K562 (cell line): ENCODE results near the gene CASP6. TPM values are rescaled to one million over a fixed set of nuclear protein-coding genes. Genes with fewer than 3 reads are reported as not detected.

ENCODE experiments used
- ATAC-seq: fragments of 200-7000 bp; cut with Tn5 transposase; 3 replicates; pipeline ENCODE4 v1.9.1; 2020; ENCODE audit warnings: moderate library complexity
- BruUV-seq: library from RNA; stranded (reverse); fragments of 400-500 nt; replicated peaks from 2 replicates; lab custom pipeline; 2021; lab: Mats Ljungman, UMichigan
- CTCF ChIA-PET: fragments of 300-600 bp; formaldehyde crosslinking; extraction: SDS; loops from one replicate; lab custom pipeline; 2021; ENCODE audit warnings: low intra/inter-chr PET ratio; lab: Yijun Ruan, JAX
- POLR2A ChIA-PET: fragments of 300-600, 350-650 bp; sonication (Branson Sonifier 250); formaldehyde crosslinking; extraction: SDS; loops from one replicate; lab custom pipeline; 2021; ENCODE audit warnings: antibody characterized with exemption, inconsistent platforms; lab: Yijun Ruan, JAX
- DNase-seq, 4 experiments: peaks; one replicate each; pipeline versions ENCODE4 v3.0.0 to v3.0.0-alpha.2; 2011 to 2018; ENCODE audit warnings: low spot score in 3 of 4, mixed read lengths in 3 of 4; ENCODE audit errors: extremely low read depth in 1 of 4
- FAIRE-seq: peaks from 2 replicates; lab custom pipeline; 2011; peaks lifted over from hg19 to GRCh38; lab: Jason Lieb, UNC
- H2AFZ ChIP-seq: 2 replicates; pipeline ENCODE4 v1.6.0; 2011; ENCODE audit warnings: low read depth, low read length, control low read depth, inconsistent platforms
- H3K27ac ChIP-seq: fragments of 200-600 bp; 3 replicates; pipeline ENCODE4 v1.8.0; 2011; ENCODE audit warnings: low read depth, mild to moderate bottlenecking, control low read depth, inconsistent platforms, low read length, moderate library complexity, mixed read lengths; ENCODE audit errors: extremely low read depth
- H3K27me3 ChIP-seq, 2 experiments: fragments of 300-600 bp in 1 of 2; 2 replicates in 1 of 2; 3 replicates in 1 of 2; pipeline versions ENCODE4 v1.6.0 to v1.8.0; 2011; ENCODE audit warnings: inconsistent platforms in 2 of 2, low read length in 2 of 2, mild to moderate bottlenecking in 1 of 2, mixed read lengths in 1 of 2, moderate library complexity in 1 of 2; ENCODE audit not compliant: control insufficient read depth in 2 of 2, insufficient read depth in 2 of 2
- H3K36me3 ChIP-seq: fragments of 300-600 bp; 3 replicates; pipeline ENCODE4 v1.8.0; 2011; ENCODE audit warnings: mild to moderate bottlenecking, low read length, inconsistent platforms; ENCODE audit not compliant: control insufficient read depth, insufficient read depth
- H3K4me1 ChIP-seq, 2 experiments: fragments of 200-600 bp in 1 of 2; replicated peaks in 1 of 2; 2 replicates in 1 of 2; 3 replicates in 1 of 2; pipeline versions ENCODE4 v1.5.1 to v1.8.0; 2011; ENCODE audit warnings: inconsistent platforms in 2 of 2, low read length in 2 of 2, mild to moderate bottlenecking in 1 of 2, mixed read lengths in 1 of 2, moderate library complexity in 1 of 2; ENCODE audit not compliant: control insufficient read depth in 2 of 2, insufficient read depth in 2 of 2
- H3K4me2 ChIP-seq: 2 replicates; pipeline ENCODE4 v1.6.1; 2011; ENCODE audit warnings: low read length, control low read depth, inconsistent platforms, mixed read lengths; ENCODE audit not compliant: insufficient read depth
- H3K4me3 ChIP-seq: fragments of 200-600 bp; sonication (generic), shearing (Covaris generic); 2 replicates; pipeline ENCODE4 v1.5.1; 2016; ENCODE audit warnings: control low read depth, inconsistent platforms
- H3K79me2 ChIP-seq: fragments of 200-600 bp; 3 replicates; pipeline ENCODE4 v1.8.0; 2011; ENCODE audit warnings: low read length, inconsistent platforms; ENCODE audit not compliant: control insufficient read depth, insufficient read depth
- H3K9ac ChIP-seq, 2 experiments: 2 replicates each; pipeline versions ENCODE4 v1.6.0 to v1.6.1; 2011; ENCODE audit warnings: low read depth in 2 of 2, low read length in 2 of 2, control low read depth in 1 of 2, inconsistent platforms in 1 of 2, mild to moderate bottlenecking in 1 of 2, mixed read lengths in 1 of 2; ENCODE audit not compliant: insufficient read depth in 1 of 2
- H3K9me1 ChIP-seq: one replicate; pipeline ENCODE4 v1.6.0; 2011; ENCODE audit warnings: inconsistent platforms, mild to moderate bottlenecking, low read length, moderate library complexity; ENCODE audit not compliant: control insufficient read depth, insufficient read depth
- H3K9me3 ChIP-seq: replicated peaks from 2 replicates; pipeline ENCODE4 v1.5.1; 2011; ENCODE audit warnings: low read depth, low read length, inconsistent platforms; ENCODE audit not compliant: control insufficient read depth, insufficient read depth
- H4K20me1 ChIP-seq: replicated peaks from 2 replicates; pipeline ENCODE4 v1.6.1; 2011; ENCODE audit warnings: low read length, inconsistent platforms, mixed read lengths; ENCODE audit not compliant: control insufficient read depth, insufficient read depth
- CREBBP ChIP-seq: IDR thresholded peaks from one replicate; pipeline ENCODE4 v1.6.1; 2012; ENCODE audit warnings: low read depth, mild to moderate bottlenecking, control low read depth, inconsistent platforms, low read length
- PRDM10 ChIP-seq: fragments of 450-650 bp; IDR thresholded peaks from 2 replicates; pipeline ENCODE4 v1.6.1; 2018; ENCODE audit not compliant: partially characterized antibody
- ZC3H8 ChIP-seq: fragments of 450-650 bp; IDR thresholded peaks from 2 replicates; pipeline ENCODE4 v1.6.1; 2017
- WGBS: fragments of 100-300 bp; shearing (Covaris generic); methylation state at CpG from one replicate; pipeline ENCODE4 v1.1.6; 2016; ENCODE audit warnings: low coverage, mixed read lengths; ENCODE audit not compliant: insufficient coverage; ENCODE audit errors: missing lambda C conversion rate; 5-methylcytosine and 5-hydroxymethylcytosine counted together
- in situ Hi-C: fragments of 300-500 bp; cut with MboI; formaldehyde crosslinking; loops from 4 replicates; pipeline ENCODE4 v1.15.0; 2018; ENCODE audit warnings: inconsistent platforms, mixed read lengths
- intact Hi-C: fragments of 100-400 bp; cut with micrococcal nuclease; formaldehyde crosslinking; loops from 2 replicates; pipeline ENCODE4 v1.14.2; 2022
- polyA plus RNA-seq, 8 experiments: library from polyadenylated mRNA; depleted of rRNA in 4 of 8; stranded (reverse) in 5 of 8; unstranded in 3 of 8; fragments of >200 nt; fragmentation: Nextera tagmentation in 2 of 8; fragmentation: Illumina TruSeq in 1 of 8; extraction: Ambion mirVana in 2 of 8; extraction: Trizol in 1 of 8; gene quantifications; 2 replicates each; pipeline versions ENCODE4 v1.2.1 to v1.2.3, GENCODE V29; 2011 to 2014; ENCODE audit warnings: inconsistent platforms in 1 of 8, missing spikeins in 1 of 8
- total RNA-seq, 7 experiments: library from RNA; depleted of rRNA in 6 of 7; stranded (reverse); fragments of >200 nt in 6 of 7; fragmentation: Illumina TruSeq in 2 of 7; extraction: Trizol in 2 of 7; gene quantifications; 2 replicates each; pipeline versions ENCODE4 v1.2.1 to v1.2.3, GENCODE V29; 2011 to 2021; ENCODE audit warnings: low replicate concordance in 1 of 7

CASP6 gene
- total and polyA plus RNA-seq, 9 of the 15 experiments (the other 6 are each of a cell fraction or from before 2014, with no cell fraction given) = 20.8 to 72.7 (median 39.1) TPM

DNA sequence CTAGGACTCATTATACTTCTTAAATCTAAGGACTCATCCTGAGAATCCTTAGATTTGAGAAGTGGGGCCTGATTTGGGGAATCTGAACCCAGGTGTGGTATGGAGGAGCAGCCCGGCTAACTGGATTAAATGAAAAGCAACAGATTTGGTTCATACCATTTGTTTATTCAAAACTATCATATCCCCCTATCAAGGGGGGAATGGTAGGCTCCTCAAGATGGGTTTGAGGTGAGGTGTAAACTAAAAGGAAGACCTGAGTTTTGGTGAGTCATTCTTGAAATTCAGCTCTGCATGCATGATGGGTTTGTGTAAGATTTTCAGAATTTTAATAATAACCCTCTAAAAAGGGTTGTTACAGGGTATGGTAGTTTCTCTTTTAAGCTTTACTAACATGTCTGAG, 53.4 kb downstream of the CASP6 start:
- CTCF ChIA-PET = no interaction called here
- Histone ChIP-seq H3K36me3 (no peaks in the 10 kb centered on the region), H3K9me1 (no peaks in the 10 kb centered on the region), H3K9me3 (no peaks in the 10 kb centered on the region), H3K4me1 (no peaks in the 10 kb centered on the region), H3K79me2 (no peaks in the 10 kb centered on the region), H3K27ac (no peak overlapping the region), H4K20me1 (no peaks in the 10 kb centered on the region), H3K4me3 (no peak overlapping the region), H3K27me3 (peaks cover 0 to 1% of the 10 kb centered on the region in 2 experiments; a peak in 1 of 5 replicates), H2AFZ (no peak overlapping the region), H3K9ac (no peak overlapping the region), H3K4me2 (no peak overlapping the region)
- intact Hi-C loops (loop anchor here (10.0 kb wide), 1 partner anchor 315 kb away; no protein-coding TSS in a partner anchor), in situ Hi-C loops (loop anchor here (10.0 kb wide), 1 partner anchor 225 kb away; no protein-coding TSS in a partner anchor)
- no peak for DNase-seq
- WGBS = 40% methylated on average over 1 of the region's 1 CpG
- BruUV-seq = no TSS peak
- POLR2A ChIA-PET = no interaction called here
- ATAC-seq = no peak
- FAIRE-seq = no peak
- TF ChIP-seq PRDM10 = peak; percentile 53
- no peak for TF ChIP-seq ZC3H8
- no peak for TF ChIP-seq CREBBP
